GM19025 (cell line): Measurements from ENCODE around the gene GDF7.

Experiments
- ATAC-seq: cut with Tn5 transposase; IDR thresholded peaks from one replicate; pipeline ENCODE4 v1.9.1; 2021; ENCODE audit warnings: mild to moderate bottlenecking, low read depth, moderate library complexity; ENCODE audit not compliant: unreplicated experiment

Gene GDF7

DNA sequence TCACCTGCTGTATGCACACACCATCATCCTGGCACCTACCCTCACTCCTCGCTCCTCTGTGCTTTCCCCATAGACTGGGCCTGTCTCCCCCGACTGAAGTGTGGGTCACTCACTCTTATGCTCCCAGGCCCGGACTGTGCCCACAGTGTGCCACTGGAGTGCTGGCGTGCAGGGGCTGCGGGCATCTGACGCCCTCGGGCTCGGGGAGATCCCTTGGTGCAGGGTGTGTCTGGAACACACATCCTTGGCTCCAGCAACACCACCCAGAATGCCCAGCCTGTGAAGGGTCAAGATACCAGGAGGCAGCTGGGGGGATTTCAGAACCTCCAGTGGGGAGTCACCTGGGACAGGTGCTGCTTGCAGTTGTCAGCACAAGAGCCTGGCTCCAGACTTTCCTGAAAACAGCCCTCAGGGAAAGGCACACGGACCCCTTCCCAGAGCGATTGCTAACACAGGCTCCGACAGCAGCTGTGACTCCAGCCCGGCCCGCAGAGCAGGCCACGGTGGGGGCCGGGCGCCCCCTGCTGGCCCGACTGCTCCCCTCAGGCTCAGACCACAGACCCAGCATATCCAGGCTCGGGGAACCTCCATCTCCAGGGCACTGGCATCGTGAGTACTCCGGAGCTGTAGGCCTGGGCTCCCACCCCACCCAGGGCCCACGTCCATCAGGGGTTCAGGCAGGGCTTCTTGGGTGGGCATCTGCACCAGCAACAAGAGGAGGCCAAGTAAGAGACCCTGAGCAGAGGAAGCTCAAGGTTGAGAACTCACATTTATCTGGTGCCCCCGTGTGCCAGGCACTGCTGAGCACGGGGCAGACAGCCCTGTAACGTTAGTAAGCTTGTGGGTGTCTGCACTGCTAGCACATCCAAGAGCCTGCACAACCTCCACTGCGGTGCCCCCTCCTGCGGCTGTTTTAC is 24.6 kb upstream of the GDF7 start:
- peak; percentile 97 for ATAC-seq

DNA sequence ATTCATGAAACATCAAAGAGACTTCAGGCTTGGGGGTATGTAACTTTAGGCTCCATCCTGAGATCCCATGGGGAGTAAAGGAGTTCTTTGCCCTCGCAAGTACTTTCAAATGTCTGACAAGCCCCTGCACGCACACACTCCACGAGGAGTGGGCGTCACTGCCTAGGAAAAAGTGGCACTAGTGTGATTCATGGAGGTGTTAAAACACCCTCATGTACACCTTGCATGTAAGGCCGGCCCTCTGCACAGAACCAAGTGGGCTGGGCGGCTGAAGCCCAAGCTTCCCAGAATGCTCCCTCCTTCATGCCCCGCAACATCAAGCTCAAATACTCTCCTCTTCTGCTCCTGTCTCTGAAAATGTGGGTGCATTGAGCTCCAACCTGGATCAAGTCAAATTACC is 23.9 kb upstream of the GDF7 start:
- no peak for ATAC-seq

DNA sequence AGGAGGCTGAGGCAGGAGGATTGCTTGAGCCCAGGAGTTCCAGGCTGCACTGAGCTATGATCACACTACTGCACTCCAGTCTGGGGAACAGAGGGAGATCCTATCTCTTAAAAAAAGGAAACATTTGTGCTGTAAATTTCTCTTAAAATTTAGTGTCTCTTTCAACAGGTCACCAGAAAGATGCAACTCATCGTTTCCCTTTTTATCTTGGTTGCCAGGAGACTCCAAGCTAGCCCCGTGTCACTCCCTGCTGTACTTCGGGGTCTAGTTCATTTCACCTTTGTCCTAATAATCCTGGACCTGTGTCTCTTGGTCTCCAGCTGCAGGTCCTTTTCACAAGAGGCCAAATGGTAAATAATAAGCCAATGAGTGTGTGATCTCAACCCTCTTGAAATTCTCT is 23.1 kb upstream of the GDF7 start:
- no peak for ATAC-seq

GRCh38 chr2:20645301-20645701 is 21.6 kb upstream of the GDF7 start:
- ATAC-seq = no peak

GRCh38 chr2:20645761-20646160 is 21.2 kb upstream of the GDF7 start:
- no peak for ATAC-seq

DNA sequence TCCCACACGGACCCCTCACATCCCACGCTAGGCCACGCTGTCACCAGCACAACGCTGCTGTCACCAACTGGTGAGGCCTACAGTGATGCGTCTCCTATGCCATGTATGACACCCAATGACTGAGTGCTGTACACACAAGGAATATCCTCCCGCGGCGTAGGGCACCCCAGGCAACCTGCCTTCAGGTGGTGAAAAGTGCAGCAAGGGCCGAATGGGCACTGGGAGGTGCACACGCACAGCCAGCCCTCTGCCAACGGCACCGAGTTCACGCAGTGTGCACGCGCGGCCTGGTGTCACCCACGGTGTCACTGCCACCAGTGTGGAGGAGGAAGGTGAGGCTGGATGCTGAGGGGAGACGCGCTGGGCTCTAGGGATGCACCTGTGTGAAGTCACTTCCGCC is 20.5 kb upstream of the GDF7 start:
- ATAC-seq = no peak

- no peak for ATAC-seq
Observed at GRCh38 chr2:20647211-20647610, 19.7 kb upstream of the GDF7 start.

- no peak for ATAC-seq
Observed at GRCh38 chr2:20647738-20648137, 19.2 kb upstream of the GDF7 start.

DNA sequence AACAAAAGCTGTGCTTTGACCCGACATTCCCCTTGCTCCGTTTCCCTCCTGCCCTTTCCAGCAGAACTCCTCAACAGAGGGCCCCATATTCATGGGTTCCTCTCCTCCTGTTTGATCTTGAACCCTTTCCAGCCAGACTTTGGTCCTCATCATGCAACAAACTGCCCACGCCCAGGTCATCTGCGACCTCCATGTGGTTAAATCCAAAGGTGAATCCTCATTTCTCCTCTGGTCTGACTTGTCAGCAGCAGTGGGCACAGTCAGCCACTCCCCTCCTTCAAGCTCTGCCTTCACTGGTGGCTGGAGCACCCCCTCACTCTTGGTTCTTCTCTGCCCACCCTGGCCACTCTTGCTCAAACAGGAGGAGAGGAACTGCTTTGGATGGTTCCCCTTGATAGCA is 18.7 kb upstream of the GDF7 start:
- ATAC-seq = no peak

GRCh38 chr2:20648831-20649230 is 18.1 kb upstream of the GDF7 start:
- no peak for ATAC-seq

DNA sequence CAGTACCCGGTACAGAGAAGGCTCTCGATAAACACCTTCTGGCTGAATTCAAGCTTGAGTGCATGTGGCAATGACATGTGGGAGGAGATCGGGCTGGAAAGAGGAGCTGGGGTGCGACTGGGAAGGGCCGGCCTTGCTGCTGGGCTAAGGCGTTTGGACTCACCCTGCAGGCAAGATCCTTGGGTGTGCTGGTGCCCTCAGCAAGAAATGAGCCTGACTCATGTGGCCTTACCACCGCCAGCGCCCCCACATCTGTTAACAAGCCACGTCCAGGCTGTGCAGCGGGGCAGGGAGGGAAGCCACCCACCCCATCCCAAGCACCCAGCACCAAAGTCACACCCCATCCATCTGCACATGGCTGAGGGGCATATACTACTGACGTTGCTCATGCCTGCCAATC is 17.4 kb upstream of the GDF7 start:
- no peak for ATAC-seq

DNA sequence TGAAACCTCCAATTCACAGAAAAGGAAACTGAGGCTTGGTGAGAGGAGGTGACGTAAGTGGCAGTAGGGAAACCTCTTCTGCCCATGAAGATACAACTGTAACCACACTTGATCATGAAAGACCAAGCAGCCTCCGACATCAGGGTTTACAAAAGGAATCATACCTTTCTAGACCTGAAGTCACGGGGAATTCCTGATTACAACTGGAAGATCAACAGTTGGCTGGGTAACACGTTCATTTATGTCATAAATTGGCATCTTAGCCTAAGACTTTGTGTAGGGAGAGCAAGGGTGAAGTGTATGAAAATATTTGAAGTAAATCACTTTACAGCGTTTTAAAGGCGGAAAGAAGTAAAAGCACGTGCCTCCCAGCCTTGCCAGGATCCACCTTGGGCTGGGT is 17.0 kb upstream of the GDF7 start:
- ATAC-seq = no peak

DNA sequence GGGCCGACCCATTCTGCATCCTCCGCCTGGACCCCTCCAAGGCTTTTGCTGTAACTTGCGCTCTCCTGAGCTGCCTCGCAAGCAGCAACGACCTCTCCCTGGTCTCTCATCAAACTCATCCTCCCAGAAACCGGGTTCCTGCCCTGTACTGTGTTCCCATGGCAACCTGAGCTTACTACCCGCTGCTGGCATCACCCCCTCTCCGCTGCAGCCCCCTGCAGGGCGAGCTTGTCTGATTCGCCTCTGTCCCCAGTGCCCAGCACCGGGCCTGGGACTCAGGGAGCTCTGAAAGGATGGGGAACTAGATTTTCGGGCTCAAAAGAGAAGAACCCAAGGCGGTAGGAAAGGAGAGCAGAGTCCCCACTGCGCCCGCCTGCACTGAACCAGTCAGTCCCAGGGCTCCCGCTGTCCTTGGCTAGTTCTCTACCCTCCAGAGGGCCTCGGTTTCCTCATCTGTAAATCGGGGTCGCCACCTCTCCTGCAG is 16.5 kb upstream of the GDF7 start:
- ATAC-seq = no peak

DNA sequence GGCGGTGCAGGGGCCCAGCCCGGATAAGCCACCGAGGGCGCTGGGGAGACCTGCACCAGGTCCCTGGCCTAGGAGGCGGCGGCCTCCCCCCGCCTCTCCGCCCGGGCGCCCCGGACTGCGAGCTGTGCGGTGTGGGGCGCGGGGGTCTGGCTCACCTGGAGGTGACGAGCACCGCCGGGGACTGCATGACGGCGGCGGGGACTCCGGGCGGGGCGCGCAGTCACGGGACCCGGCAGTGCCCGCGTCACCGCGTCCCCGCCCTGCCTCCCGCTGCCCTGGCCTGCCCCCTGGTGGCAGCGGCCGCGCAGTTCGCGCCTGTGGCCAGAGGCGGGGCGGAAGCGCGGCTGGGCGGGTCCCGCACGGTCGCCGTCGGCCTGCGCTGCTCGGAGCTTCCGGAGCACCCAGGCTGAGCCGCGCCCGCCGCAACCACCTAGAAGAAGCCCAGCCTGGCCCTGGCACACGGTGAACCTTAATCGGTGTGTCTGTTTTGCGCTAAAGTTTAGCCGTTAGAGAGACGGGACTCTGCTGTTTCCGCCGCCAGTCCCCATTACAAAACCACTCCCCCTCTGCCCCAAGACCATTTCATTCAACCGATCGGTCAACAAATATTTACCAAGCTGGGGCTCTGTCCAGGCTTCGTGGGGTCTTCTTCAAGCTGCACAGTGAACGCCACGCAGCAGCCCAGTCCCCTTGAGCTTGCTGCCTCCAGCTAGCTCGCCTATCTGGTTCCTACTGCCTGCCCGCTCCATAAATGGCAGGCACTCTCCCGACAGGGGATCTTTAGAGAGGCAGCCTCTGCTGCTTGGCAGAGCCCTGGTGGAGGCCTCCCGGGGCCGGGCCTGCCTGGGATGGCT is 15.8 kb upstream of the GDF7 start, which contains the start of gene HS1BP3:
TSS of gene HS1BP3 (minus strand) at position 222 of the 854 bp plus-strand sequence. CDS start at position 187, 35 bp downstream.
- peak; percentile 96 for ATAC-seq

GRCh38 chr2:20651731-20652099 is 15.2 kb upstream of the GDF7 start:
- no peak for ATAC-seq

GRCh38 chr2:20652141-20652540 is 14.8 kb upstream of the GDF7 start:
- no peak for ATAC-seq

GRCh38 chr2:20652673-20653575 is 14.0 kb upstream of the GDF7 start:
- ATAC-seq = no peak

DNA sequence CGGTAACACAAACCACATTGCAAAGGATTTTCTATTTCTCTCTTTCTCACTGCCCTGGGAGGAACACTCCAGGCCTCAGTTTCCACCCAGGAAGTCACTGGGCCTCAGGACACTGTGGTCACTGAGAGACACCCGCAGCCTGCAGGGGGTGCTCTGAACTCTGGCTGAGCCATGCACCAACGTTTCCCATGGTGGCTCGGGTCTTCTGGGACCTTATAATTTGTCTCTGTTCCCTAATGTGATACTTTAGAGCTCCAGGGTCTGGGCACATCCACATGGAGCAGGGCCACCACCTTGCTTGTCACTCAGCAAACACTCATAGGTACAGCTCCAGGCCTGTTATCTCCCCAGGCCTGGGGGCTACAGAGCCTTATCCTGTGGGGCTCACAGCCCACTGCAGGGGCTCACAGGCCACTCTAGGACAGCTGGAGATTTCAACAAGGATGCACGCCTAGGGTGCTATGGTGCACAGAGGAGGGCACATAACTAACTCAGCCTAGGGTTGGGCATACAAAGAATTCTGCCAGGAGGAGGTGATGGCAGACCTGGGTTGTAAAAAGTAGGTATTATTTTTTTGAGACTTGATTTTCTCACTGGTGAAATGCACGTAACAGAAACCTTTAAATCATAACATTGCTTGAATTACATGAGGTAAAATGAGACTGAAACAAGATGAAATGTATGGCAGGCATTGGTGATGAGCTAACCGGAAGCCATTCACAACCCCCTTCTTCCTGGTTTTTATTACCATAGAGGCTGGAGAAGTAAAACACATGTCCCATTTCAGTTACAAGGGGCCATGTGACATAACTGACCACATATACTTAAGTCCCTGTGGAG is 13.0 kb upstream of the GDF7 start:
- ATAC-seq = no peak

DNA sequence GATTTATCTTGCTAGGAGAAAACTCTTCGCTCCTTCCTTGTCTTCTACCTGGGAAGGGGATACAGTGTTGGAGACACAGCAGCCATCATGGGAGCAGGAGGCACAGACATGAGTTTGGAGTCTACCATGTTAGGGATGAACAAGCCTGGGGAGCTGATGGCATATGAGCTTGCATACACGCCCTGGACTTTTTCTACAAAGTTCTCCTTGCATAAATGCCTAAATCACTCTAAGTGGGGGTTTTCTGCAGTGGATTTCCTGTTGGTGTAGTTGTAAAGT is 12.5 kb upstream of the GDF7 start:
- ATAC-seq = no peak

DNA sequence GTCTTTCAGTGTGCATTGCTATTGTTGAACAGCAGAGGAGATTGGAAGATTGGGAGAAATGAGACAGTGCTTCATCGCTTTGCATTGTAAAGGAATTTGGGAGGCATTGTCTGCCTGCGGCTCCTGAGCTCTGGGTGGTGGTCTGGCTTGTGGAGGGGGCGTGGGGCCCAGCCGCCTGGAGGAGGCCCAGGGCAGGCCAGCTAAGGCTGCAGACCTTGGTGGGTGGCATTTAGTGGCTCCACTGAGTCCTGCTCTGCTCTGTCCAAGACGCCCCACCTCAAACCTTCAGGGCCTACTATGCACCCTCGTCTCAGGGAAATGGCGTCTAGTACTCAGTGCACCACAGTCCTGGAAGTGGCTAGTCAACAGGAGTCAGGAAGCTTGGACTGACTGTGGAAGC is 10.4 kb upstream of the GDF7 start:
- ATAC-seq = no peak
